GM23248 (cell line): Measurements from ENCODE around the gene ACMSD.

Experiments
- EZH2 ChIP-seq: fragments of 200-600 bp; sonication (generic); IDR thresholded peaks from 2 replicates; pipeline ENCODE4 v1.6.1; 2018; ENCODE audit warnings: antibody characterized with exemption, mild to moderate bottlenecking; ENCODE audit not compliant: insufficient read depth, poor library complexity, severe bottlenecking
- EZH2phosphoT487 ChIP-seq: fragments of 200-600 bp; sonication (generic); IDR thresholded peaks from 2 replicates; pipeline ENCODE4 v1.6.1; 2018; ENCODE audit warnings: antibody characterized with exemption, moderate library complexity, mild to moderate bottlenecking, low read depth; ENCODE audit not compliant: insufficient read depth

DNA sequence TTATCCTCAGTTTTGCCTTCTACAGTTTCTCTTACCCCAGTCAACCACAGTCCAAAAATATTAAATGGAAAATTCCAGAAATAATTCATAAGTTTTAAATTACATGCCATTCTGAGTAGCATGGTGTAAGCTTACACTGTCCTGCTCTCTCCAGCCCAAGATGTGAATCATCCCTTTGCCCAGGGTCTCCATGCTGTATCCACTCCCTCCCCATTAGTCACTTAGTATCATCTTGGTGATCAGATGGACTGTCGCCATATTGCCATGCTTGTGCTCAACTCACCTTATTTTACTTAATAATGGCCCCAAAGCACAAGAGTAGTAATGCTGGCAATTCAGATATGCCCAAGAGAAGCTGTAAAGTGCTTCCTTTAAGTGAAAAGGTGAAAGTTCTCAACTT lies 61.7 kb downstream of the ACMSD start:
- TF ChIP-seq EZH2: no peak
- TF ChIP-seq EZH2phosphoT487: no peak
